Psoas muscle (tissue), 8 donors: Measurements from ENCODE around the gene ARL13B. TPM values are rescaled to one million over a fixed set of nuclear protein-coding genes. Genes with fewer than 3 reads are reported as not detected.

Source experiments
- ATAC-seq, 4 donors: fragments of 200-7000 bp; cut with Tn5 transposase; one replicate each; pipeline ENCODE4 v1.9.1; 2020; ENCODE audit warnings: moderate library complexity in 3 of 4, mild to moderate bottlenecking in 2 of 4
- DNase-seq, 2 donors: peaks; one replicate each; pipeline ENCODE4 v3.0.0-alpha.2; 2020
- H3K27ac ChIP-seq: fragments of 200-600 bp; one replicate; pipeline ENCODE4 v1.8.0; 2022
- H3K27me3 ChIP-seq, 3 donors: fragments of 200-600 bp in 1 of 3; one replicate each; pipeline versions ENCODE4 v1.6.1 to v1.8.0; 2013 to 2022; ENCODE audit warnings: low read length in 2 of 3, mild to moderate bottlenecking in 2 of 3, moderate library complexity in 1 of 3; ENCODE audit not compliant: insufficient read depth in 3 of 3
- H3K36me3 ChIP-seq, 2 donors: fragments of 200-600 bp in 1 of 2; one replicate each; pipeline versions ENCODE4 v1.6.1 to v1.8.0; 2013 to 2022; ENCODE audit warnings: low read depth in 1 of 2, mild to moderate bottlenecking in 1 of 2, moderate library complexity in 1 of 2; ENCODE audit not compliant: insufficient read depth in 1 of 2
- H3K4me1 ChIP-seq: fragments of 200-600 bp; one replicate; pipeline ENCODE4 v1.8.0; 2022
- H3K4me3 ChIP-seq: fragments of 200-600 bp; one replicate; pipeline ENCODE4 v1.8.0; 2022; ENCODE audit warnings: mild to moderate bottlenecking
- H3K9me3 ChIP-seq: fragments of 200-600 bp; one replicate; pipeline ENCODE4 v1.8.0; 2022
- WGBS, 3 donors: extraction: QIAGEN DNeasy Blood & Tissue Kit; methylation state at CpG; one replicate each; pipeline versions ENCODE4 v1.1.6 to v1.1.7; 2013; 5-methylcytosine and 5-hydroxymethylcytosine counted together
- intact Hi-C, 2 donors: fragments of 100-400 bp; cut with DNase I; formaldehyde crosslinking; loops; one replicate each; pipeline versions ENCODE4 v1.11.0 to v1.14.2; 2022
- polyA plus RNA-seq, 3 donors: library from polyadenylated mRNA; stranded (reverse); fragments of 200-250 nt; gene quantifications; one replicate each; pipeline ENCODE4 v1.2.3, GENCODE V29; 2013
- total RNA-seq, 4 donors: library from RNA; stranded (reverse); fragmentation: NEBNext Ultra II Directional in 2 of 4; extraction: Animal tissue kit (Norgen Biotek cat#: 25700) in 2 of 4; gene quantifications; one replicate each; pipeline versions ENCODE4 v1.2.1 to v1.2.4, GENCODE V29; 2021 to 2023
- TF ChIP-seq, protein P1 (sequence below): fragments of 200-600 bp; IDR thresholded peaks from one replicate; pipeline ENCODE4 v1.8.0; 2022; ENCODE audit warnings: antibody characterized with exemption
- donor health status: healthy with polysubstance abuse.
- donor health status: DM: no; HTN: no; CAD: no; lungs with moderate emphysema.
- donor health status: Bipolar disorder and iron deficiency.
- donor health status: healthy.
- donor health status: DM: yes; HTN: yes; CAD: no.
- donor health status: DM: no; HTN: no; CAD: no.
- donor health status: DM: no; HTN: no; CAD: no.
- donor health status: DM: yes; HTN: yes; CAD: no.

ARL13B gene
- total and polyA plus RNA-seq, 7 donors: 0.86 to 2.6 (median 1.8) TPM

DNA sequence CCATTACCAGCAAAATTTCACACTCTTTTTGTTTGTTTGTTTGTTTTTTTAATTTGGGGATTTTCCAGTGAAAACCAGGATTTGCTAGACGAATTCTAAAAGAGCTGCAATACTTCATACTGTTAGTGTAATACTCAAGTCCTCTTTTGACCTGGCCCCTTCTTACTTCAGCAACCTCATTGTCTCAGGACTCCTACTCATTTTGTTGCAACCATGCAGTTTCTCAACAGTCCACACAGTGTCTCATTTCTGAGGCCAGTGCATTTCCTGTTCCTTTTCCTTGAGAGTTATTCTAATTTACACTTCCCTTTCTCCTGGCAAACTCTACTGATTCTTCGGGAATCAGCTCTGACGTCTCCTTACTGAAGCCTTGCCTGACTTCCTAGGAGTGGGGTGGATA is 118.5 kb downstream of the ARL13B start:
- Histone ChIP-seq H3K27me3 (no peaks in the 10 kb centered on the region), H3K9me3 (no peaks in the 10 kb centered on the region), H3K36me3 (peaks cover 3 to 20% of the 10 kb centered on the region in 2 donors), H3K4me1 (no peaks in the 10 kb centered on the region), H3K4me3 (no peak overlapping the region), H3K27ac (no peak overlapping the region)
- TF ChIP-seq, protein P1, sequence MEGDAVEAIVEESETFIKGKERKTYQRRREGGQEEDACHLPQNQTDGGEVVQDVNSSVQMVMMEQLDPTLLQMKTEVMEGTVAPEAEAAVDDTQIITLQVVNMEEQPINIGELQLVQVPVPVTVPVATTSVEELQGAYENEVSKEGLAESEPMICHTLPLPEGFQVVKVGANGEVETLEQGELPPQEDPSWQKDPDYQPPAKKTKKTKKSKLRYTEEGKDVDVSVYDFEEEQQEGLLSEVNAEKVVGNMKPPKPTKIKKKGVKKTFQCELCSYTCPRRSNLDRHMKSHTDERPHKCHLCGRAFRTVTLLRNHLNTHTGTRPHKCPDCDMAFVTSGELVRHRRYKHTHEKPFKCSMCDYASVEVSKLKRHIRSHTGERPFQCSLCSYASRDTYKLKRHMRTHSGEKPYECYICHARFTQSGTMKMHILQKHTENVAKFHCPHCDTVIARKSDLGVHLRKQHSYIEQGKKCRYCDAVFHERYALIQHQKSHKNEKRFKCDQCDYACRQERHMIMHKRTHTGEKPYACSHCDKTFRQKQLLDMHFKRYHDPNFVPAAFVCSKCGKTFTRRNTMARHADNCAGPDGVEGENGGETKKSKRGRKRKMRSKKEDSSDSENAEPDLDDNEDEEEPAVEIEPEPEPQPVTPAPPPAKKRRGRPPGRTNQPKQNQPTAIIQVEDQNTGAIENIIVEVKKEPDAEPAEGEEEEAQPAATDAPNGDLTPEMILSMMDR: no peak
- intact Hi-C loops: no loop called here
- WGBS, 3 donors: 76 to 80% (median 77%) methylated on average over 3 of the region's 3 CpGs
- DNase-seq (no peak), ATAC-seq (no peak)

DNA sequence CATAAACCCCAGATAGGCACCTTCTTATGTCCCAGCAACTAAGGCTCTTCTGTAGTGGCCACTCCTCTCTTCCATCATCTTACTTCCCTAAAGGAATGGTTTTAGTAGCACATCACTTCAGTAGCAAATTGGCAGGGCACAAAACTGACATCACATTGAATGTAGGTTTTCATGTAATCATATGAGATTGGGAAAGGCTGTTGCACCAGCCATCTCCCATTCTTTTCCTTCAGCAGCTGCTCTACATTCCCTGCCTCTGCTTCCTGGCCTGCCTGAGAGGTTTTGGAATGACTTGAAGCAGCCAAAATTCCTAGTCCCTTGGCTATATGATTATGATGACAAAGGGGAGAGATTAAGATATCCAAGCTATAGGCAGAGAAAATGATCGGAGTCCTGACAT is 119.4 kb downstream of the ARL13B start:
- Histone ChIP-seq H3K27me3 (no peaks in the 10 kb centered on the region), H3K4me1 (no peaks in the 10 kb centered on the region), H3K27ac (no peak overlapping the region), H3K36me3 (peaks cover 3 to 20% of the 10 kb centered on the region in 2 donors), H3K9me3 (no peaks in the 10 kb centered on the region), H3K4me3 (no peak overlapping the region)
- TF ChIP-seq, protein P1: no peak
- DNase-seq (no peak), ATAC-seq (no peak)
- 96 to 98% (median 97%) methylated on average over 1 of the region's 1 CpG for WGBS, 3 donors
- intact Hi-C loops: no loop called here

DNA sequence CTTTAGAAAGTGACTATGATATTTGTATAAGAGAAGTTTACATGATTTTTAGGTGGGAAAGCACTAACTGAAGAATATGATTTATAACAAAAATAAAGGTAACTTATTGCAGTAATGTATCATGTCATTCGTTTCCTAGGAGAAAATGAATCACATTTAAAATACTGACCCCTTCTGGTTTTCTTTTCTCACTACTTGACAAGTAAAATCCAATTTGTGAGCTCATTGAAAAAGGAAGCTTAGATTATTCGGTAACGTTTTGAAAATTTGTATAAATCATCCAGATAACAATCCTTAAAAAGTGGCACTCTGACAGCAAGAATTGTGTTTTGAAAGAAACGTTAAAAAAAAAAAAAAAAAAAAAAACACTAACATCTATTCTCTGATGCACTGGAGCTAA is 121.9 kb downstream of the ARL13B start:
- Histone ChIP-seq H3K36me3 (no peaks in the 10 kb centered on the region), H3K4me3 (no peak overlapping the region), H3K27ac (no peak overlapping the region), H3K4me1 (no peaks in the 10 kb centered on the region), H3K9me3 (no peaks in the 10 kb centered on the region), H3K27me3 (no peaks in the 10 kb centered on the region)
- intact Hi-C loops: no loop called here
- DNase-seq (no peak), ATAC-seq (no peak)
- TF ChIP-seq, protein P1: no peak
- WGBS, 3 donors: 63 to 65% (median 65%) methylated on average over 4 of the region's 4 CpGs

Other genes starting within 250 kb of the ARL13B start
- 1 to 10 TPM; 5.2 to 9.4 (median 8.8) TPM for gene PROS1, start 6.3 kb upstream of the ARL13B start, total RNA-seq
- 1 to 10 TPM; 3.8 to 6.0 (median 5.2) TPM for gene PROS1, start 6.3 kb upstream of the ARL13B start, polyA plus RNA-seq
- gene STX19, start 48.4 kb downstream of the ARL13B start, total RNA-seq: not detected
- not detected for gene STX19, start 48.4 kb downstream of the ARL13B start, polyA plus RNA-seq
- gene DHFR2, start 82.8 kb downstream of the ARL13B start, total RNA-seq: 1 to 10 TPM in 2 of 4 donors, under 1 TPM in 2; 0.81 to 1.9 (median 1.3) TPM
- gene DHFR2, start 82.8 kb downstream of the ARL13B start, polyA plus RNA-seq: 1 to 10 TPM in 2 of 3 donors, under 1 TPM in 1; 0.49 to 2.8 (median 1.7) TPM
- 1 to 10 TPM; 1.5 to 4.1 (median 2.7) TPM for gene NSUN3, start 82.9 kb downstream of the ARL13B start, total RNA-seq
- 1 to 10 TPM; 2.0 to 4.1 (median 2.3) TPM for gene NSUN3, start 82.9 kb downstream of the ARL13B start, polyA plus RNA-seq